IMR-90 (cell line): ENCODE data around the gene TDG. TPM values are rescaled to one million over a fixed set of nuclear protein-coding genes. Genes with fewer than 3 reads are reported as not detected.

Experiments
- ATAC-seq: fragments of 200-7000 bp; cut with Tn5 transposase; 2 replicates; pipeline ENCODE4 v1.9.1; 2020; ENCODE audit warnings: low read depth, mild to moderate bottlenecking, moderate library complexity
- BruUV-seq: library from RNA; stranded (reverse); fragments of 400-500 nt; replicated peaks from 2 replicates; lab custom pipeline; 2021; lab: Mats Ljungman, UMichigan
- CTCF ChIA-PET: fragments of 300-600 bp; formaldehyde crosslinking; extraction: SDS; loops from one replicate; lab custom pipeline; 2021; ENCODE audit warnings: antibody characterized with exemption; lab: Yijun Ruan, JAX
- POLR2A ChIA-PET: fragments of 300-600 bp; sonication (Branson Sonifier 250); formaldehyde crosslinking; loops from one replicate; lab custom pipeline; 2022; ENCODE audit warnings: antibody characterized with exemption; ENCODE audit not compliant: unreplicated experiment; lab: Charles Lee
- DNase-seq: peaks from one replicate; pipeline ENCODE4 v3.0.0; 2013
- H2AFZ ChIP-seq: replicated peaks from 2 replicates; pipeline ENCODE3; 2013; ENCODE audit warnings: low read length, mild to moderate bottlenecking; ENCODE audit not compliant: poor library complexity
- H2AK5ac ChIP-seq: 2 replicates; pipeline ENCODE4 v1.6.1; 2013; ENCODE audit warnings: low read depth, low read length, inconsistent platforms
- H2AK9ac ChIP-seq: replicated peaks from 2 replicates; pipeline ENCODE3; 2013; ENCODE audit warnings: mild to moderate bottlenecking, low read depth, low read length, moderate library complexity; ENCODE audit not compliant: poor library complexity
- H2BK120ac ChIP-seq: 2 replicates; pipeline ENCODE4 v1.6.1; 2013; ENCODE audit warnings: low read depth, low read length, inconsistent platforms
- H2BK15ac ChIP-seq: 3 replicates; pipeline ENCODE4 v1.6.1; 2013; ENCODE audit warnings: low read depth, low read length, inconsistent platforms
- H2BK20ac ChIP-seq: 2 replicates; pipeline ENCODE4 v1.6.1; 2013; ENCODE audit warnings: low read depth, mild to moderate bottlenecking, inconsistent platforms, low read length, moderate library complexity
- H2BK5ac ChIP-seq: 2 replicates; pipeline ENCODE4 v1.6.1; 2013; ENCODE audit warnings: mild to moderate bottlenecking, low read depth, low read length, inconsistent platforms; ENCODE audit not compliant: poor library complexity, severe bottlenecking
- H3K14ac ChIP-seq: replicated peaks from 2 replicates; pipeline ENCODE4 v1.6.1; 2013; ENCODE audit warnings: low read depth, low read length, inconsistent platforms
- H3K18ac ChIP-seq: 2 replicates; pipeline ENCODE4 v1.6.1; 2013; ENCODE audit warnings: low read depth, low read length, control low read depth
- H3K23ac ChIP-seq: 2 replicates; pipeline ENCODE4 v1.6.1; 2013; ENCODE audit warnings: low read depth, low read length, inconsistent platforms
- H3K27ac ChIP-seq: 2 replicates; pipeline ENCODE4 v1.5.1; 2013; ENCODE audit warnings: mild to moderate bottlenecking, control low read depth, low read length; ENCODE audit not compliant: insufficient read depth
- H3K27me3 ChIP-seq: 2 replicates; pipeline ENCODE4 v1.6.1; 2013; ENCODE audit warnings: low read length; ENCODE audit not compliant: control insufficient read depth, insufficient read depth
- H3K36me3 ChIP-seq: 2 replicates; pipeline ENCODE4 v1.6.1; 2013; ENCODE audit warnings: low read length, mixed read lengths; ENCODE audit not compliant: control insufficient read depth, insufficient read depth
- H3K4ac ChIP-seq: 2 replicates; pipeline ENCODE4 v1.6.1; 2013; ENCODE audit warnings: low read depth, low read length, inconsistent platforms
- H3K4me1 ChIP-seq: 2 replicates; pipeline ENCODE4 v1.6.1; 2013; ENCODE audit warnings: low read length, mixed read lengths; ENCODE audit not compliant: control insufficient read depth, insufficient read depth
- H3K4me2 ChIP-seq: 2 replicates; pipeline ENCODE4 v1.6.1; 2013; ENCODE audit warnings: low read depth, mild to moderate bottlenecking, control low read depth, low read length, moderate library complexity
- H3K4me3 ChIP-seq: 2 replicates; pipeline ENCODE4 v1.5.1; 2013; ENCODE audit warnings: low read depth, mild to moderate bottlenecking, control low read depth, low read length, moderate library complexity; ENCODE audit not compliant: insufficient read depth
- H3K56ac ChIP-seq: 2 replicates; pipeline ENCODE4 v1.6.1; 2013; ENCODE audit warnings: low read length, inconsistent platforms; ENCODE audit not compliant: insufficient read depth; ENCODE audit errors: extremely low read depth
- H3K79me1 ChIP-seq, 2 experiments: 2 replicates each; pipeline ENCODE4 v1.6.1; 2013; ENCODE audit warnings: low read length in 2 of 2, inconsistent platforms in 1 of 2, low read depth in 1 of 2
- H3K9ac ChIP-seq: 2 replicates; pipeline ENCODE4 v1.6.1; 2013; ENCODE audit warnings: low read depth, low read length, control low read depth
- H3K9me1 ChIP-seq: 2 replicates; pipeline ENCODE4 v1.6.1; 2013; ENCODE audit warnings: low read length, inconsistent platforms; ENCODE audit not compliant: insufficient read depth
- H3K9me3 ChIP-seq: 2 replicates; pipeline ENCODE4 v1.6.1; 2013; ENCODE audit warnings: low read length; ENCODE audit not compliant: control insufficient read depth, insufficient read depth
- H4K20me1 ChIP-seq: 2 replicates; pipeline ENCODE4 v1.6.1; 2013; ENCODE audit warnings: low read length, inconsistent platforms; ENCODE audit not compliant: insufficient read depth
- H4K5ac ChIP-seq: 2 replicates; pipeline ENCODE4 v1.6.1; 2013; ENCODE audit warnings: mild to moderate bottlenecking, low read depth, low read length, control low read depth
- H4K8ac ChIP-seq, 2 experiments: 2 replicates each; pipeline ENCODE4 v1.6.1; 2013; ENCODE audit warnings: low read depth in 2 of 2, low read length in 2 of 2, control low read depth in 1 of 2, inconsistent platforms in 1 of 2
- H4K91ac ChIP-seq: 2 replicates; pipeline ENCODE4 v1.6.1; 2013; ENCODE audit warnings: low read depth, low read length, inconsistent platforms; ENCODE audit not compliant: insufficient read depth
- BHLHE40 ChIP-seq: fragments of 150-350 bp; IDR thresholded peaks from 2 replicates; pipeline ENCODE4 v1.6.1; 2016; ENCODE audit warnings: mild to moderate bottlenecking, low read depth, low read length
- CEBPB ChIP-seq: IDR thresholded peaks from 2 replicates; pipeline ENCODE4 v1.6.1; 2012; ENCODE audit warnings: low read depth, low read length, improper control_type of control experiment
- CHD1 ChIP-seq: IDR thresholded peaks from 2 replicates; pipeline ENCODE4 v1.6.1; 2012; ENCODE audit warnings: low read depth, low read length, improper control_type of control experiment
- CTCF ChIP-seq: conservative IDR thresholded peaks from 2 replicates; pipeline ENCODE4 v1.5.1; 2012; ENCODE audit warnings: mild to moderate bottlenecking, low read depth, low read length, improper control_type of control experiment
- ELK1 ChIP-seq: fragments of 150-350 bp; IDR thresholded peaks from 2 replicates; pipeline ENCODE4 v1.6.1; 2016; ENCODE audit warnings: low read depth, mild to moderate bottlenecking, low read length, moderate library complexity, borderline replicate concordance
- FOS ChIP-seq: fragments of 150-350 bp; IDR thresholded peaks from 2 replicates; pipeline ENCODE4 v1.6.1; 2016; ENCODE audit warnings: low read depth, low read length
- MAFK ChIP-seq: IDR thresholded peaks from 2 replicates; pipeline ENCODE4 v1.6.1; 2012; ENCODE audit warnings: low read depth, low read length, improper control_type of control experiment
- MAZ ChIP-seq: IDR thresholded peaks from 2 replicates; pipeline ENCODE4 v1.6.1; 2012; ENCODE audit warnings: low read depth, mild to moderate bottlenecking, low read length, improper control_type of control experiment, moderate library complexity, borderline replicate concordance
- MXI1 ChIP-seq: IDR thresholded peaks from 2 replicates; pipeline ENCODE4 v1.6.1; 2012; ENCODE audit warnings: low read depth, mild to moderate bottlenecking, low read length, moderate library complexity, borderline replicate concordance
- NFE2L2 ChIP-seq: fragments of 150-350 bp; IDR thresholded peaks from 2 replicates; pipeline ENCODE4 v1.6.1; 2016; ENCODE audit warnings: low read depth, mild to moderate bottlenecking, low read length
- POLR2A ChIP-seq: IDR thresholded peaks from 2 replicates; pipeline ENCODE4 v1.6.1; 2012; ENCODE audit warnings: mild to moderate bottlenecking, low read depth, low read length
- RAD21 ChIP-seq: IDR thresholded peaks from 2 replicates; pipeline ENCODE4 v1.6.1; 2012; ENCODE audit warnings: low read length, improper control_type of control experiment
- RCOR1 ChIP-seq: IDR thresholded peaks from 2 replicates; pipeline ENCODE4 v1.6.1; 2012; ENCODE audit warnings: mild to moderate bottlenecking, low read length, improper control_type of control experiment; ENCODE audit not compliant: insufficient replicate concordance
- RFX5 ChIP-seq: IDR thresholded peaks from 2 replicates; pipeline ENCODE4 v1.8.0; 2012; ENCODE audit warnings: low read depth, mild to moderate bottlenecking, low read length, moderate library complexity
- SMC3 ChIP-seq: fragments of 150-350 bp; IDR thresholded peaks from 2 replicates; pipeline ENCODE4 v1.6.1; 2016; ENCODE audit warnings: low read depth, mild to moderate bottlenecking, antibody characterized with exemption, low read length, moderate library complexity
- USF2 ChIP-seq: fragments of 150-350 bp; IDR thresholded peaks from 2 replicates; pipeline ENCODE4 v1.6.1; 2017; ENCODE audit warnings: mild to moderate bottlenecking, antibody characterized with exemption, low read length, low read depth
- WGBS, 2 experiments: methylation state at CpG; one replicate each; pipeline versions ENCODE4 v1.1.5 to v1.1.7; 2013; ENCODE audit warnings: missing lambda C conversion rate in 2 of 2; ENCODE audit not compliant: insufficient read length in 1 of 2; ENCODE audit errors: extremely low coverage in 2 of 2; 5-methylcytosine and 5-hydroxymethylcytosine counted together
- dilution Hi-C: fragments of 300-500 bp; cut with HindIII; formaldehyde crosslinking; loops from one replicate; pipeline ENCODE4 v1.14.3; 2018; ENCODE audit warnings: low sequenced_read_pairs; ENCODE audit not compliant: unreplicated experiment
- in situ Hi-C: fragments of 300-500 bp; cut with MboI; formaldehyde crosslinking; loops from 3 replicates; pipeline ENCODE4 v1.14.3; 2019; ENCODE audit warnings: low sequenced_read_pairs, inconsistent platforms, mixed read lengths
- intact Hi-C: fragments of 100-400 bp; cut with micrococcal nuclease; formaldehyde crosslinking; loops from 2 replicates; pipeline ENCODE4 v1.10.0; 2022
- polyA plus RNA-seq, 3 experiments: library from polyadenylated mRNA; depleted of rRNA; stranded (reverse); fragments of >200 nt; gene quantifications; 2 replicates each; pipeline ENCODE4 v1.2.3, GENCODE V29; 2012; ENCODE audit warnings: low replicate concordance in 1 of 3
- total RNA-seq: library from RNA; depleted of rRNA; stranded (reverse); fragments of >200 nt; gene quantifications from 2 replicates; pipeline ENCODE4 v1.2.3, GENCODE V29; 2012

TDG gene
- total and polyA plus RNA-seq, 2 of the 4 experiments (the other 2 are of a cell fraction), result 14.0 to 14.7 TPM

GRCh38 chr12:103975368-103975767 is 9.7 kb downstream of the TDG start:
- WGBS, 2 experiments, result no CpG with 5 or more reads among the region's 2 CpGs
- no peak overlapping the region for H4K8ac ChIP-seq
- H3K9me1 ChIP-seq, result peaks cover 7% of the 10 kb centered on the region
- peaks cover 23 to 67% of the 10 kb centered on the region in 2 experiments for H3K79me1 ChIP-seq
- H2BK5ac ChIP-seq, result no peak overlapping the region
- H2BK120ac ChIP-seq, result no peak overlapping the region
- intact Hi-C loops (no loop called here), dilution Hi-C loops (no loop called here), in situ Hi-C loops (no loop called here)
- H3K4me1 ChIP-seq, result peaks cover 2% of the 10 kb centered on the region; the same call in 1 of the 2 replicates
- H4K91ac ChIP-seq, result no peak overlapping the region
- no peak for DNase-seq
- ChIA-PET POLR2A (no interaction called here), CTCF (no interaction called here)
- no peak overlapping the region for H3K18ac ChIP-seq
- H3K27ac ChIP-seq, result no peak overlapping the region; the same call in 1 of the 2 replicates
- no peaks in the 10 kb centered on the region for H3K27me3 ChIP-seq
- H3K9me3 ChIP-seq, result no peaks in the 10 kb centered on the region
- H3K36me3 ChIP-seq, result peaks cover 24% of the 10 kb centered on the region
- no peak overlapping the region for H3K23ac ChIP-seq
- H2AK9ac ChIP-seq, result no peak overlapping the region
- no TSS peak for BruUV-seq
- peaks cover 50% of the 10 kb centered on the region for H4K20me1 ChIP-seq
- no peak overlapping the region for H2AK5ac ChIP-seq
- no peak overlapping the region for H2BK20ac ChIP-seq
- no peak overlapping the region for H4K5ac ChIP-seq
- H2AFZ ChIP-seq, result no peak overlapping the region
- no peak overlapping the region for H3K4me3 ChIP-seq
- H3K56ac ChIP-seq, result no peak overlapping the region
- no peak for ATAC-seq
- no peak overlapping the region for H3K4ac ChIP-seq
- H3K4me2 ChIP-seq, result no peak overlapping the region
- no peak overlapping the region; the same call in 1 of the 2 replicates for H3K14ac ChIP-seq
- TF ChIP-seq MAFK (no peak), RFX5 (no peak), CHD1 (no peak), NFE2L2 (no peak), USF2 (no peak), MAZ (no peak), ELK1 (no peak), CTCF (no peak), SMC3 (no peak), FOS (no peak), BHLHE40 (no peak), RCOR1 (no peak), RAD21 (no peak), MXI1 (no peak), CEBPB (no peak), POLR2A (no peak)
- H2BK15ac ChIP-seq, result no peak overlapping the region
- no peak overlapping the region for H3K9ac ChIP-seq
